Body of pancreas (tissue), 4 donors: ENCODE results near the gene PLS1.

Source experiments
- CTCF ChIP-seq, 7 experiments: fragments of 450-650 bp in 4 of 7; fragments of 200-600 bp in 3 of 7; sonication (generic) in 3 of 7; IDR thresholded peaks; one replicate each; pipeline ENCODE4 v1.5.1; 2016 to 2019; ENCODE audit warnings: antibody characterized with exemption in 7 of 7
- POLR2A ChIP-seq, 3 donors: fragments of 450-650 bp; IDR thresholded peaks; one replicate each; pipeline ENCODE4 v1.6.1; 2016; ENCODE audit warnings: antibody characterized with exemption in 3 of 3, mild to moderate bottlenecking in 2 of 3

- no peak for TF ChIP-seq CTCF (IDR thresholded peaks at IDR 0.05)
- no peak for TF ChIP-seq POLR2A (IDR thresholded peaks at IDR 0.05)
Observed at GRCh38 chr3:142648950-142649349, 52.8 kb downstream of the PLS1 start.
